CD4-positive, alpha-beta T cell treated with Interleukin-12 subunit alpha and Interleukin-12 subunit beta, for 1 hour (primary cell): ENCODE results near the gene LNX1.
"Not testable (repeated sequence)": the region's sequence is repeated elsewhere in the genome, so short reads cannot be mapped to it uniquely, and the experiment has no call there.

Source experiments
- DNase-seq: peaks from one replicate; pipeline ENCODE4 v3.0.0-alpha.2; 2020

The LNX1 gene

GRCh38 chr4:53490965-53491622, 100.2 kb downstream of the LNX1 start:
- no peak for DNase-seq

GRCh38 chr4:53490161-53490956, 100.9 kb downstream of the LNX1 start:
- no peak for DNase-seq

- no peak for DNase-seq
Observed at GRCh38 chr4:53489279-53489889, 101.9 kb downstream of the LNX1 start.

DNA sequence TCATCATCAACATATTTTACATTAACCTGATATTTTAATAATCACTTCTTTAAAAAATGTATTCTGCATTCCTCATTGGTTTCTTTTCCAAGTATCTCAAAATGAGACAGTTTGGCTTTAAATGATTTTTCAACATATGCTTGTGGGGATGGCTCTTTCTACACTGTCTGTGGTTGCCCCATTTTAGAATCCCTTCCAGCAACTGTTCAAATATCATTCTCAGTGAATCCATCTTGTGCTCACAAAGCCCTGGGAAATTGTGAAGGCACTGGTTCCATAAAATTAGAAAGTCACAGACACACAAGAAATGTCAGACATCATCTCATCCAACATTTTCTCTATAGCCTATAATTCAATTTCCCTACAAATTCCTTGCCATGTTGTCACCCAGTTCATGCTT, 103.5 kb downstream of the LNX1 start:
- no peak for DNase-seq

DNA sequence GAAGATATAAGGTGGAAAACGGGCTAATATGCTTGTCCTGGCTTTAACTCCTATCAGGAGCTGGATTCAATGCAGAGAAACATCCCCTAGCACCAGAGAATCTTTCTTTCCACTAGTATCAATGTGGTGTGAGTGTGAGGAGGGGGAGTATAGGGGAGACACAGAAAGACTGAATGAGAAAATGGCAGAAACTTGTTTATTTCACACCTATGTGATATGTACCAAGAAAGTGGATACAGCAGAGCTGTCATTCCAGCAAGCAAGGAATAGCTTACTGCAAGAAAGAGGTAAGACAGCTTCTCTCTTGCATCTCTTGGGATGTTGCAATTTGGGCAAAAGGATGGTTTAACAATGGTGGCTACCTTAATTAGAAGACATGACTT, 105.6 kb downstream of the LNX1 start:
- no peak for DNase-seq

DNA sequence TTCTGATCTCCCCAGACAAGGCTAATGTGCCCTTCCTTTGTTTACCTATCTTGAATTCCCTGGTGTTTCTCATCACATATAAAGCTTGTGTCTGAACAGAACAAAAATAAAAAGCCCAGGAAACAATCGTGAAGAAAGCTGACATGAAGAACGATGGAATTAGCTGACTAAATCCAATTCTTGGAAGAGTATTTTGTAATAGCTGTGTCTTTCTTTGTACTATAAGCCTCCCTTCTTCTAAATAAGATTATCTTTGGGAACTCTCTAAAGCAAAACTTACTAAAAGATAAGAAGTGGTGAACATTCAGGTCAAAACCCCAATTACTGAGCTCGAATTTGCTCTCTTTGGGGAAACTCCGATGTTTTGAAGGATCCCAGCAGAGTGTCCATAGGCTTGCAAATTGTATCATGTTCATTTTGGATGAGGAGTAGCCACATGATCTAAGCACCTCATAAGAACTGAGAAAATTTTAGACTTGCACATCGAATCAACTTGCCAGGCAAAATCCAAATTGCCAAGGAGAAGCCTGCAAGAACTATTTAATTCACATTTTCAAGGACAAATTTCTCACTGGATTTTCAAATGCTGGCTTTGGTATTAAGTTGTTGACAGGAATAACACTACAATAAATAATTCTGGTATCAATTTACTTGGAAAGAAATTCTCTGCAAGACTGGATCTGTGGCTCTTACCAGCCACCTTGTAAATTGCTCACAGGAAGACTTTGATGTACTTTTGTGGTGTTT, 106.2 kb downstream of the LNX1 start:
- DNase-seq: no peak

DNA sequence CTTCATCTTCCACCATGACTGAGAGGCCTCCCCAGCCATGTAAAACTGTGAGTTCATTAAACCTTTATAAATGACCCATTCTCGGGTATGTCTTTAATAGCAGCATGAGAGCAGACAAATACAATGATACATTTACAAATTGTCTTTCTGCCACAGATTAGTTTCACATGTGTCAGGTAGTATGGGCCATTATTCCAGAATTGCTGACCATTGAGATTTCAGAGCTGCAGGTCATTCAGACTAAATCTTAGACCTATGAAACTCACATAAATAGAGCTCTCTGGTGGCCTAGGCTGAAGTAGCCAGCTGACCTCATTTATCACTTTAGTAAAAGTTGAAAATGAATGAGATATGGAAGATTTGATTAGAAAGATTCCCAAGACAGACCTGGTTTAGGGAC, 108.0 kb downstream of the LNX1 start:
- no peak for DNase-seq

GRCh38 chr4:53481586-53481985, 109.7 kb downstream of the LNX1 start:
- DNase-seq: no peak

- DNase-seq: no peak
Observed at GRCh38 chr4:53480909-53481308, 110.4 kb downstream of the LNX1 start.

GRCh38 chr4:53479736-53480525, 111.4 kb downstream of the LNX1 start:
- DNase-seq: no peak

DNA sequence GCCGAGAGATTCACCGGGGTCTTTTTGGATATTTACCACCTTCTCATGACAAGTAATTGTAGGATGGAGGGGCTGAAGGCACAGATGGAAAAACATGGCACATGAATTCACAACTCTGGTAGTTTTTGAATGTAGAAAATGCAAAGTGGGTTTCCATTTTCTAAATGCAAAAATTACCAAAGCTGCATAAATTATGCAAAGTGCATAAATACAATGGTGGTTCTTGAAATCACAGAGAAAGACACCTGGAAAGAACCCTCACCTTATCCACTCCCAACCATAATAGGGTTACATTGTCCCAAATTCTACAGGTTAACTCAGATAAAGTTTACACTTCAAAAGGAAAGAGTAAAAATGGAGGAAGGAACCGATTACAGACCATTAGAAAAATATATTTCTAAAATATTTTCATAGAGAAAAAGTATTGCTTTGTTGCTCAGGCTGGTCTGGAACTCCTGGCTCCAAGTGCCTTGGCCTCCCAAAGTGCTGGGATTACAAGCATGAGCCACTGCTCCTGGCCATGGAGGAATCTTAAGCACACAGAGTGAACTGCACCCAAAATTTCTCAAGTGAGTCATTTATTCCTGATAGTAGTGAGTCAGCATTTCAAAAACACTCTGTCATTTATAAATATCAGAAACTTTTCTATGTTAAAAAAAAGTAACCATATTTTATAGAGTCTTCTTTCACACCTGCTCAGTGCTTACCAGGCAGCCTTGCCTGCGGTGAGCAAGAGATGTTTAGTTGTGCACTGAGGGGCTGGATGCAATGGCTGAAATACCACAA, 112.4 kb downstream of the LNX1 start:
- no peak for DNase-seq

DNA sequence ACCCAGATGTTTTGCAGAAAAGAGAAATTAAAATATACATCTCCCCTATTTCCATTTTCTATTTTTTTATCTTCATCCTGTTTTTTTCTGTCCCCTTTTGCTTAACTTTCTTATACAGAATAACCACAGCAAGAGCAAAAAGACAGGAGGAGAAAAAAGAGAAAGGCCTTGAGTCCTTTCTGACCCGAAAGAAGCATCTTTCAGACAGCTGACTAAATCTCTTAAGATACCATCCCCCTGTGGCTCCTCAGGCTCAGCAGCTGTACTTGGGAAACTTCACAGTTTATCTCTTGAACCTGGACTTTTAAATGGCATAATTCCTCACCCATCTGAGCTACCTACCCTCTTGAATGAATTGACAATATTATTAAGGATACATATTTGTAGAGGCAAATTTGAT, 113.7 kb downstream of the LNX1 start:
- no peak for DNase-seq

GRCh38 chr4:53477038-53477565, 114.2 kb downstream of the LNX1 start:
- DNase-seq: no peak

GRCh38 chr4:53476232-53477037, 114.9 kb downstream of the LNX1 start:
- no peak for DNase-seq

DNA sequence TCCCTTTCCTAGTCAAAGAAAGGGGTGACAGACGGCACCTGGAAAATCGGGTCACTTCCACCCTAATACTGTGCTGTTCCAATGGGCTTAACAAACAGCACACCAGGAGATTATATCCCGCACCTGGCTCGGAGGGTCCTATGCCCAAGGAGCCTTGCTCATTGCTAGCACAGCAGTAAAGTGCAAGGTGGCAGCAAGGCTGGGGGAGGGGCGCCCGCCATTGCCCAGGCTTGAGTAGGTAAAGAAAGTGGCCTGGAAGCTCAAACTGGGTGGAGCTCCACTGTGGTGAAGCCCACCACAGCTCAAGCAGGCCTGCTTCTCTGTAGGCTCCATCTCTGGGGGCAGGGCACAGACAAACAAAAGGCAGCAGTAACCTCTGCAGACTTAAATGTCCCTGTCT, 124.7 kb downstream of the LNX1 start:
- not testable (repeated sequence) for DNase-seq

GRCh38 chr4:53465891-53466290, 125.4 kb downstream of the LNX1 start:
- DNase-seq: no peak

DNA sequence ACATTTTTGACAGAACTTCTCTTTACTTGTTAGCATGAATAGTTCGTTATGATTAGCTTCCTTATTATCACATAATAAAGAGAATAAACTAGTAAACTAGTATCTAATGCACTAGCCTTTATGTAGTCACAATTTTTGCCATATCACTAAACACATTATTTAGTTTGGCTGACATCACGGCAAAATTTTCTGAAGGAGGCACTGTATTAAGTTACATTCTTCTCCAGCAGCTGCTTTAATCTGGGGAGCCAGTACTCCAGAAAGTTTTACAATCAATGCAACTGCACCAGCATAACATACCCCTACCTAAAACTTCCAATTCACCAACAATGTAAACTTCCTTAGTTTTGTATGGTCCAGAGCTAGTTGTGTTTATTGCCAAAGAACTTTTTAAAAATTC, 126.0 kb downstream of the LNX1 start:
- no peak for DNase-seq

DNA sequence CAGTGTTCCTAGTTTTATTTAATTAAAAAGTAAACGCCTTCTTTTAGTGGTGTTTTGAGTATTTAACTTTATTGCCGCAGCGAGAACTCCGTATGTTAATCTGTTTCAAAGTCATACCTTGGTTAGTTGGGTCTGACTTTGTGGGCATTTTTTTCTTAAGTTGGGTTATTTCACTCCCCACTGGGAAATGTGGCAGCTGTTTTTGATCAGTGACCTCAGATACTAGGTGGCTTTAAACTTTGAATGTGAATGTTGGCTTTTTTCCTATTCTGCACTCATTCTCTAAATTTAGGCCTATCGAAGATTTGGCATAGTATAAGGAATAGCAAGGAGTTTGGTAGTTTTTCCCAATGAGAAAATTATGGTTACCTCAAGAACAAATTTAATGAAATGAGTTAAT, 127.9 kb downstream of the LNX1 start:
- DNase-seq: no peak

DNA sequence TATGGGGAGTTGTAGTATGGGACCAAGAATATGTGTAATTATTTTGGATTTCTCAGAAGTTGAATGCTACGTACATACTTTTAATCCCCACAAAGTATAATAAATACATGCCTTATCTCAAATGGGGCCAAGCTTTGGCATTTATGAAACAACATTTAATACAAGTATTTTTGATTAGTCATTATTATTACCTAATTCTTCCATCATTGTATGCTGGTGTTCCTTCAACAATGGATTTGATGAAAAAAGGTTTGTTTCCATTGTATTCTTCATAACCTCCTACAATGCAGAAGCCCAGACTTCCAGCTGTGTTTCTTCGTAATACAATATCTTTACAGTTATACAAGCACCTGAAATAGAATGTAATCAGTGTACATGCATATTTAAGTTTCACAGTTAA, 130.0 kb downstream of the LNX1 start:
- no peak for DNase-seq

GRCh38 chr4:53459548-53459947, 131.7 kb downstream of the LNX1 start:
- DNase-seq: no peak

DNA sequence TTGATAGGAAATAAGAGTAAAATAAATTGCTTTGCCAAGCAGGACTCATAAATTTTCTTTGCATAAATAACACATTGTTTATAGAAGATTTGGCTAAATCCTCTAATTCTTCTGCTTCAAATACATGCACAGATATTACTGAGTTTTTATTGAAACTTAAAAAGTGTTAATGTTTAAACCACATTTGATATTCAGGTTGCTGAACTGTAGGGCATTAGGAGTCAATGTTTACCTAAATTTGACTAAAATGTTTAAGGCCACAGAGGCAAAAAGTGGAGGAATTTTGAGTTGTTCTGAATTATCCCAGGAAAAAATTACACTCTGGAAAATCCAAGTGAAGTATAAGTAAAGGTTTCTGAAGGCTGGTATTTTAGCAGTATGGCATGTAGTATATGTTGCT, 135.1 kb downstream of the LNX1 start:
- no peak for DNase-seq
